Neural crest cell (in vitro differentiated cells): Measurements from ENCODE around the gene KCNJ5. TPM values are rescaled to one million over a fixed set of nuclear protein-coding genes. Genes with fewer than 3 reads are reported as not detected.

Experiments
- DNase-seq: peaks from one replicate; pipeline ENCODE4 v3.0.0; 2021; ENCODE audit warnings: low read depth, mixed read lengths, low spot score
- H3K27ac Mint-ChIP-seq: one replicate; pipeline ENCODE4 v1.8.0; 2021; ENCODE audit warnings: mild to moderate bottlenecking, mixed read lengths; ENCODE audit not compliant: unreplicated experiment
- H3K27me3 Mint-ChIP-seq: 2 replicates; pipeline ENCODE4 v1.8.0; 2021; ENCODE audit warnings: low read depth, mild to moderate bottlenecking, mixed read lengths
- H3K36me3 Mint-ChIP-seq: 2 replicates; pipeline ENCODE4 v1.8.0; 2021; ENCODE audit warnings: low read depth, mild to moderate bottlenecking, mixed read lengths
- H3K4me1 Mint-ChIP-seq: 2 replicates; pipeline ENCODE4 v1.8.0; 2021; ENCODE audit warnings: mixed read lengths
- H3K4me3 Mint-ChIP-seq: one replicate; pipeline ENCODE4 v1.8.0; 2021; ENCODE audit warnings: mild to moderate bottlenecking, mixed read lengths
- H3K9me3 Mint-ChIP-seq: 2 replicates; pipeline ENCODE4 v1.8.0; 2021; ENCODE audit warnings: mixed read lengths
- CTCF ChIP-seq: fragments of 200-600 bp; sonication (generic); conservative IDR thresholded peaks from 2 replicates; pipeline ENCODE4 v1.5.0; 2021; ENCODE audit warnings: antibody characterized with exemption, mild to moderate bottlenecking
- total RNA-seq: library from RNA; stranded (reverse); gene quantifications from 2 replicates; pipeline ENCODE4 v1.2.1, GENCODE V29; 2021

KCNJ5 gene
- total RNA-seq, 1 donor from 2014 or later, result 0.14 TPM

GRCh38 chr11:128967578-128967977 lies 76.4 kb downstream of the KCNJ5 start:
- peaks cover 13% of the 10 kb centered on the region for H3K36me3 Mint-ChIP-seq
- no peaks in the 10 kb centered on the region for H3K9me3 Mint-ChIP-seq
- no peak overlapping the region for H3K27ac Mint-ChIP-seq
- no peak overlapping the region for H3K4me3 Mint-ChIP-seq
- DNase-seq, result no peak
- no peak for TF ChIP-seq CTCF
- H3K27me3 Mint-ChIP-seq, result no peaks in the 10 kb centered on the region
- peaks cover 16% of the 10 kb centered on the region for H3K4me1 Mint-ChIP-seq

GRCh38 chr11:128968916-128969315 lies 77.8 kb downstream of the KCNJ5 start:
- H3K27me3 Mint-ChIP-seq, result no peaks in the 10 kb centered on the region
- H3K9me3 Mint-ChIP-seq, result no peaks in the 10 kb centered on the region
- DNase-seq, result no peak
- H3K27ac Mint-ChIP-seq, result peak overlapping the region; percentile 68
- peaks cover 20% of the 10 kb centered on the region for H3K36me3 Mint-ChIP-seq
- H3K4me3 Mint-ChIP-seq, result no peak overlapping the region
- H3K4me1 Mint-ChIP-seq, result peaks cover 10% of the 10 kb centered on the region
- TF ChIP-seq CTCF, result no peak

Other genes starting within 250 kb of the KCNJ5 start
- gene FLI1, start 197.3 kb upstream of the KCNJ5 start, total RNA-seq, result 0.23 and 0.48 TPM in 2 replicates
- not detected in 2 replicates for gene KCNJ1, start 24.1 kb upstream of the KCNJ5 start, total RNA-seq
- gene TP53AIP1, start 51.5 kb downstream of the KCNJ5 start, total RNA-seq, result 0.25 TPM in 1 of 2 replicates, not detected in the other